Stimulated activated CD8-positive, alpha-beta memory T cell treated with anti-CD3 and anti-CD28 coated beads, Interleukin-15, amount 100 ng/mL, for 24 hours (primary cell): Measurements from ENCODE around the gene PLCZ1.
"Not testable (repeated sequence)": the region's sequence is repeated elsewhere in the genome, so short reads cannot be mapped to it uniquely, and the experiment has no call there.

ENCODE experiments used
- DNase-seq: peaks from one replicate; pipeline ENCODE4 v3.0.0-alpha.2; 2020; ENCODE audit warnings: low read depth

The PLCZ1 gene

GRCh38 chr12:18703911-18704310 is 33.9 kb downstream of the PLCZ1 start:
- DNase-seq, result no peak

GRCh38 chr12:18703321-18703720 is 34.5 kb downstream of the PLCZ1 start:
- no peak for DNase-seq

- no peak for DNase-seq
These were observed 37.5 kb downstream of the PLCZ1 start for GRCh38 chr12:18700271-18700670.

- DNase-seq, result no peak
These were observed 40.7 kb downstream of the PLCZ1 start for GRCh38 chr12:18696971-18697602.

GRCh38 chr12:18693986-18694385 is 43.8 kb downstream of the PLCZ1 start:
- not testable (repeated sequence) for DNase-seq

- DNase-seq, result no peak
These were observed 47.2 kb downstream of the PLCZ1 start for GRCh38 chr12:18690653-18691052.

GRCh38 chr12:18689771-18690170 is 48.0 kb downstream of the PLCZ1 start:
- DNase-seq, result no peak

- no peak for DNase-seq
These were observed 53.4 kb downstream of the PLCZ1 start for GRCh38 chr12:18684430-18684829.

- DNase-seq, result no peak
These were observed 54.3 kb downstream of the PLCZ1 start for GRCh38 chr12:18683327-18684013.

GRCh38 chr12:18681818-18682217 is 56.0 kb downstream of the PLCZ1 start:
- no peak for DNase-seq

- no peak for DNase-seq
These were observed 60.7 kb downstream of the PLCZ1 start for GRCh38 chr12:18676996-18677588.

- DNase-seq, result no peak
These were observed 61.7 kb downstream of the PLCZ1 start for GRCh38 chr12:18676141-18676540.

GRCh38 chr12:18658829-18659228 is 79.0 kb downstream of the PLCZ1 start:
- DNase-seq, result no peak

- no peak for DNase-seq
These were observed 79.6 kb downstream of the PLCZ1 start for GRCh38 chr12:18658179-18658578.

- DNase-seq, result no peak
These were observed 82.5 kb downstream of the PLCZ1 start for GRCh38 chr12:18655351-18655750.

- DNase-seq, result no peak
These were observed 84.3 kb downstream of the PLCZ1 start for GRCh38 chr12:18653465-18653864.

GRCh38 chr12:18652596-18652995 is 85.2 kb downstream of the PLCZ1 start:
- no peak for DNase-seq

GRCh38 chr12:18651525-18651924 is 86.3 kb downstream of the PLCZ1 start:
- no peak for DNase-seq

GRCh38 chr12:18646286-18646890 is 91.4 kb downstream of the PLCZ1 start:
- DNase-seq, result no peak

- DNase-seq, result no peak
These were observed 93.2 kb downstream of the PLCZ1 start for GRCh38 chr12:18644564-18644963.

- no peak for DNase-seq
These were observed 94.1 kb downstream of the PLCZ1 start for GRCh38 chr12:18643681-18644080.

GRCh38 chr12:18640321-18640955 is 97.4 kb downstream of the PLCZ1 start:
- DNase-seq, result no peak

- no peak for DNase-seq
These were observed 103.4 kb downstream of the PLCZ1 start for GRCh38 chr12:18634382-18634781.
